A172 (cell line): ENCODE data around the gene LAMTOR1. TPM values are rescaled to one million over a fixed set of nuclear protein-coding genes. Genes with fewer than 3 reads are reported as not detected.
A peak's percentile ranks its signal among the peaks of the same experiment; 100 is the strongest.
"Not testable (repeated sequence)": the region's sequence is repeated elsewhere in the genome, so short reads cannot be mapped to it uniquely, and the experiment has no call there.

Experiments
- DNase-seq: peaks from one replicate; pipeline ENCODE4 v3.0.0-alpha.2; 2015; ENCODE audit warnings: low spot score
- total RNA-seq: library from RNA; depleted of rRNA; stranded (reverse); fragments of >200 nt; shearing (Covaris generic); gene quantifications from 2 replicates; pipeline ENCODE4 v1.2.3, GENCODE V29; 2014; rRNA removed

LAMTOR1 gene
- total RNA-seq = 147 and 168 TPM in 2 replicates

GRCh38 chr11:72102946-72103753, at the start of gene LAMTOR1:
Gene LAMTOR1, minus strand, starts transcription at chr11:72103297. Its CDS starts 73 bp downstream, at chr11:72103224.
- peak; percentile 98 for DNase-seq

- no peak for DNase-seq
These were observed 47.8 kb upstream of the LAMTOR1 start for GRCh38 chr11:72150882-72151281.

- no peak for DNase-seq
These were observed 43.5 kb upstream of the LAMTOR1 start for GRCh38 chr11:72146625-72147024.

DNA sequence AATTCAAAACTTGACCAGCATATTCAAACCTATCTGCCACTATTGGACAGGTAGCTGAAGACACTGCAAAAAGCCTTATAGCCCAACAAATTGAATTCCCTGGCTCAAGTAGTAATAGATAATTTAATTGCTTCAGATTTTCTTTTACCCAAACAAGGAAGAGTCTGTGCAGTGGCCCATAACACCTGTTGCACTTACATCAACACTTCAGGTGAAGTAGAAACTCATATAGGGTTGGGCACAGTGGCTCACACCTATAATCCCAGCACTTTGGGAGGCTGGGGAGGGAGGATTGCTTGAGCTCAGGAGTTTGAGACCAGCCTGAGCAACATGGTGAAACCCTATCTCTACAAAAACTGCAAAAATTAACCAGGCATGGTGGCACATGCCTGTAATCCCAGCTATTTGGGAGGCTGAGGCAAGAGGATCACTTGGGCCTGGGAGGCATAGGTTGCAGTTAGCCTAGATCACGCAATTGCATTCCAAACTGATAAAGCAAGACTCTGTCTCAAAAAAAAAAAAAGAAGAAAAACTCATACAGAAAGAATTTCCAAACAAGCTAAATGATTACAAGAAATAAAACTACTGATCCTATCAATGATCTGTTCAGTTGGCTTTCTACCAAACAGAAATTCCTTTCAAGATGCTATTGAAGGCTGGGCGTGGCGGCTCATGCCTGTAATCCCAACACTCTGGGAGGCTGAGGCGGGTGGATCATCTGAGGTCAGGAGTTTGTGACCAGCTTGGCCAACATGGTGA, 41.9 kb upstream of the LAMTOR1 start:
- no peak for DNase-seq

DNA sequence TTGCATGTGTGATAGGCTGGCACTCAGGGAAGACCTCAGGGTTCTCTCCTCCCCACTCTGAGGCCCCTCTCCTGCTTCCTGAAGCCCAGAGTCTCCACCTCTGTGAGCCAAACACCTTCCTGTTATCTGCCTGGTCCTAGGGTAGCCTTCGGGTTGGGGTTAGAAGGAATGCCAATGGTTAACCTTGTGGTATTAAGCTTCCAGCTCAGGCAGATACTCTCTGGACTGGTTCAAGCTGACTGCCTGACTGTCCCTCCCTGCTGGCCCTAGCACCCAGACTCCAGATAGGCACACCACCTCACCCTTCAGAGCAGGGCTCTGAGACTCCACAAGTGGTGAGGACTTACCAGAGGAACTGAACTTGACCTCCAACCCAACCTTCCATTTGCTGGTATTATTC, 39.4 kb upstream of the LAMTOR1 start:
- DNase-seq = not testable (repeated sequence)

DNA sequence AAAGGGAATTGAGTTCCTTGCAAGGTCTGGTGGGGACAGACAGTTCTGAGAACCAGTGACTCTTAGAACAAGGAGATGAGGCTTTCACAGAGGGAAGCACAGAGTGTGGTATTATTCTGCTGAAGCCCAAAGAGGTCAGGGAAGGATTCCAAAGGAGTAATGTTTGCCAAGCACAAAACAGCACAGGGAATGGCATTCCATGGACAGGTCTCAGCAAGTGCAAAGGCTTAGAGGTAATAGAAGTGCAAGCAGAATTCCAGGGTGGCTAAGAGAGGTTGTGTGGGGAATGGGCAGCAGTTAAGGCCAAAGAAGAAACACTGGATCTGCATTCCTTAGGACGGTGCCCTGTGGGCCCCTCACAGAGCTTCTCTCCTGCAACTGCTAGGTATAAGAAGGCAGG, 39.0 kb upstream of the LAMTOR1 start:
- not testable (repeated sequence) for DNase-seq

DNA sequence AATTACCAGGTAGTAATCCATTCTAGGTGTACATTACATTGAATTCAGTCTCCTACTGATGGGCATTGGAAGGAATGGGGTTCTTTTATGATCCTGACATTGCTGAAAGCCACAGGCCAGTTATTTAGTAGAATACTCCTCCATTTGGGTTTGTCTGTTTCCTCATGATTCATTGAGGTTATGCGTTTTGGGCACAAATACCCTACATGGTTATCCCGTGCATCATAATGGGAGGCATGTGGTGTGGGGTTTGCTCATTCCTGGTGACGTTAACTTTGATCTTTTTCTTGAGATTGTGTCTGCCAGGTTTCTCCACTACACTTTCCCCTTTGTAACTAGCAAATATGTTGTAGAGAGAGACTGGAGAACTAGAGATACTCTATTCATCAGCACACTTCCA, 38.0 kb upstream of the LAMTOR1 start:
- DNase-seq = peak; percentile 81

GRCh38 chr11:72140661-72141060, 37.6 kb upstream of the LAMTOR1 start:
- DNase-seq = no peak

DNA sequence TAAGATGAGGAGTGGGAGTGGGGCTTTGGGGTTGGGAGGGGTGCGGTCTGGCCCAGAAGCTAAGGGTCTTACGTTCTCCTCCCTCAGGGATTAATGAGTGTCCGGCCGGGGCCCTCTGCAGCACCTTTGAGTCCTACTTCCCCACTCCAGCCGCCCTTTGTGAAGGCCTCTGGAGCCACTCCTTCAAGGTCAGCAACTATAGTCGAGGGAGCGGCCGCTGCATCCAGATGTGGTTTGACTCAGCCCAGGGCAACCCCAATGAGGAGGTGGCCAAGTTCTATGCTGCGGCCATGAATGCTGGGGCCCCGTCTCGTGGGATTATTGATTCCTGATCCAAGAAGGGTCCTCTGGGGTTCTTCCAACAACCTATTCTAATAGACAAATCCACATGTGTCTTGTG, 36.4 kb upstream of the LAMTOR1 start:
- DNase-seq = no peak

GRCh38 chr11:72138821-72139390, 35.8 kb upstream of the LAMTOR1 start:
- no peak for DNase-seq

GRCh38 chr11:72136684-72137262, 33.7 kb upstream of the LAMTOR1 start:
- DNase-seq = no peak

- no peak for DNase-seq
These were observed 33.0 kb upstream of the LAMTOR1 start for GRCh38 chr11:72135891-72136683.

DNA sequence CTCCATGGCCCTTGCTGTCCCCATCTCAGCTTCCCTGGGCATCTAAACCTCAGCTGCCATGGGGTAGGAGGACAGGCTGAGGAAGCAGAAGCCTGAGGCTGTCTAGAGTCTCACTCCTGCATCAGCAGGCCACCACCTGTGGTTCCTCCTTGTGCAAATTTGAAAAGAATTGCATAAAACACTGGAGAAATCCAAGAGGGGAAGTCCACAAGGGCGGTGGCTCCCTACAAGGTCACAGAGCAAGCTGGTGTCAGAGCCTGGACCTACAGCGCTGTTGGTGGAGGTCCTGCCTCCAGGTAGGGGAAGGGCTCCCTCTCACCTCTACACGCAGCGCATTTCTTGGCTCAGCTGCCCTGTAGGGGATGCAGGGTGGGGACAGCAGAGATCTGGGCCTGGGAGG, 32.4 kb upstream of the LAMTOR1 start, which contains the start of gene FOLR3:
Gene FOLR3 (plus strand): TSS at position 253 of the 400 bp plus-strand sequence. CDS start 228 bp downstream, outside the sequence.
- not testable (repeated sequence) for DNase-seq

- DNase-seq = no peak
These were observed 29.5 kb upstream of the LAMTOR1 start for GRCh38 chr11:72132646-72133045.

DNA sequence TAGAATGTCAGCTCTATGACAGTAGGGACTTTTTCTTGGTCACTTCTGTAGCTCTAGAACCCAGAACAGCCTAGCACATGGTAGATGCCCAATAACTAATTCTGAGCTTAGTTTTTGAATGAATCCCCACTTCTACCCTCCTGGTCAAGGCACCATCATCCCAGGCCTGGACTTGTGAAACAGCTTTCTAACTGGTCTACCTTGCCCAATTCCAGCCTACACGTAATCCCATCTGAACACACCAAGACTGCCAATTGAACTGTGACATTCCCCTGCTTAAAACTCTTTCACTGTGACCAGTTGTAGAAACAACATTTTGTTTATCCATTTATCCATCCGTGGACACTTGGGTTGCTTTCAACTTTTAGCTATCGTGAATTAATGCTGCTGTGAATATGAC, 26.3 kb upstream of the LAMTOR1 start:
- no peak for DNase-seq

- no peak for DNase-seq
These were observed 24.8 kb upstream of the LAMTOR1 start for GRCh38 chr11:72127923-72128322.

GRCh38 chr11:72125956-72126355, 22.9 kb upstream of the LAMTOR1 start:
- DNase-seq = no peak

GRCh38 chr11:72124046-72124445, 20.9 kb upstream of the LAMTOR1 start:
- no peak for DNase-seq

DNA sequence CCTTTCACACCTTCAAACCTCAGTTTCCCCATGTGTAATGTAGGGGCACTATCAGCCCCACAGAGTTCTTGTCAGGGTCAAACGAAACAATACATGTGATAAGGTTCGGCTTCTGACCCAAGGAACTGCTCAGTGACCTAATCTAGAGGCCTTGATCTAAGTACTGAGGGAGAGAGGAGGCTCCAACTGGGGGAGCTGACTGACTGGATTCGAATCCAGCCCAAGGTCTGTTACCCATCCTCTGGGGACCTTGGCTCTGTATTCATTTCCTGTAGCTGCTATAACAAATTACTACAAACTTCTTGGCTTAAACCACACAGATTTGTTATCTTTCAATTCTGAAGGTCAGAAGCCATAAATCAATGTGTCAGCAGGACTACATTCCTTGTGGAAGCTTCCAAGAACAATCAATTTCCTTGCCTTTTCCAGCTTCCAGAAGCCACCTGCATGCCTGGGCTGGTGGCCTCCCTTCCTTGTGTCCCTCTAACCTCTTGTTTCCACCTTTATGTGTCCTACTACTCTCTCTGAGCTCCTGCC, 20.1 kb upstream of the LAMTOR1 start:
- no peak for DNase-seq

- no peak for DNase-seq
These were observed 19.5 kb upstream of the LAMTOR1 start for GRCh38 chr11:72122607-72123006.

DNA sequence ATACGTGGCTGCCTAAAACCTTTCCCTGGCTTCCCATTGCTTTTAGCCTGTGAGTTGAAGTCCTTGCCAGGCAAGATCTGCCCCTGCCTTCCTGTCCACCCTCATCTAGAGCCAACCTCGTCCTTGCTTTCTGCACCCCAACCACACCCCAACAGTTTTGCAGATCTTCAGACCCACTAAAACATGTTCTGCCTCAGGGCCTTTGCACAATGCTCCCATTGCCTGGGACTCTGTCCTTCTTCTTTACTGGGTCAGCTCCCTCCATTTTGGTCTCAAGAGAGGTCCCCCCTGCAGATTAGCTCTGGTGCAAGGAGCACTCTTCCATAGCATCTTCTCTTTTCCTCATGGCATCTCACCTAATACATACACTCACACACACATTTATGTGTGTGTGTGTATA, 17.8 kb upstream of the LAMTOR1 start:
- no peak for DNase-seq
